AG04449 (cell line): ENCODE measurements around the gene SPON2.

Experiments used
- CTCF ChIA-PET: fragments of 350-600 bp; formaldehyde crosslinking; extraction: SDS; loops from one replicate; lab custom pipeline; 2021; ENCODE audit warnings: antibody characterized with exemption; lab: Yijun Ruan, JAX
- POLR2A ChIA-PET: fragments of 400-600, 350-600 bp; formaldehyde crosslinking; extraction: SDS; loops from one replicate; lab custom pipeline; 2020; ENCODE audit warnings: antibody characterized with exemption, inconsistent platforms; lab: Yijun Ruan, JAX
- DNase-seq: peaks from one replicate; pipeline ENCODE4 v3.0.0-alpha.2; 2010; ENCODE audit warnings: low read depth, low spot score
- H3K4me3 ChIP-seq: 2 replicates; pipeline ENCODE4 v1.5.1; 2011; ENCODE audit warnings: low read depth, mild to moderate bottlenecking, control low read depth, low read length
- TF ChIP-seq, protein P1 (sequence below): IDR thresholded peaks from one replicate; pipeline ENCODE4 v1.5.1; 2011; ENCODE audit warnings: mild to moderate bottlenecking, moderate library complexity, low read length, control low read depth, inconsistent platforms; ENCODE audit not compliant: insufficient read depth; ENCODE audit errors: missing control alignments

Gene SPON2

DNA sequence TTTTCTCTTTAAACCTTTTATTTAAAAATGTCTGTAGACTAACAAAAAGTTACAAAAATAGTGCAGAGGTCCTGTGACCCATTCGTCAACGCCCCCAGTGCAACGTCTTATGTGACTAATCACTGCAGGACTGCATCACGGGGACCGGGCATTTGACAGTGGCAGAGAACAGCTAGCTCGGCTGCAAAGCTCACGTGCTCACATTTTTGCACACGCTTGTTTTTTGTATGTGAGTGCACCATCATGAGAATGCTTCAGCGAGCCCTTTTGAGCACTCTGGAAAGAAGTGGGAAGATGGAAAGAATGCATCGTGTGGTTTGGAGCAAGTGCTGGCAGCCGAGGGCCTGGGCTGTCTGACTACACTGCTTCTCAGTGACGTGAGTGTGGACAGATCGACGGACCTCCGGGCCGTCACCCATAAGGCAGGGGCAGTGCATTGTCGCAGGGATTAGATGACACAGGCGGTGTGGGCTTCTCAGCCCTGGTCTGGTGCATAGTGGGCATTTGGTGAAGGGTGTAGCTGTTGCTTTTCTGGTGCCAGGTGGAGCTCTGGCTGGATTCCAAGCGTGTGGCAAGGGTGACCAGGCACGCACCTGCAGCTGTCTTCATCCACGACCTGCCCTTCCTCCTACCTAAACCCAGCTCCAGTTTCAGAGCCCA is 17.7 kb downstream of the SPON2 start:
- ChIA-PET POLR2A (no interaction called here), CTCF (interaction anchor here (0.9 to 1.6 kb wide), 3 partner anchors 12 to 114 kb away, joined by 3 to 5 read pairs (median 3); no protein-coding TSS in a partner anchor)
- no peak overlapping the region for H3K4me3 ChIP-seq
- TF ChIP-seq, protein P1, sequence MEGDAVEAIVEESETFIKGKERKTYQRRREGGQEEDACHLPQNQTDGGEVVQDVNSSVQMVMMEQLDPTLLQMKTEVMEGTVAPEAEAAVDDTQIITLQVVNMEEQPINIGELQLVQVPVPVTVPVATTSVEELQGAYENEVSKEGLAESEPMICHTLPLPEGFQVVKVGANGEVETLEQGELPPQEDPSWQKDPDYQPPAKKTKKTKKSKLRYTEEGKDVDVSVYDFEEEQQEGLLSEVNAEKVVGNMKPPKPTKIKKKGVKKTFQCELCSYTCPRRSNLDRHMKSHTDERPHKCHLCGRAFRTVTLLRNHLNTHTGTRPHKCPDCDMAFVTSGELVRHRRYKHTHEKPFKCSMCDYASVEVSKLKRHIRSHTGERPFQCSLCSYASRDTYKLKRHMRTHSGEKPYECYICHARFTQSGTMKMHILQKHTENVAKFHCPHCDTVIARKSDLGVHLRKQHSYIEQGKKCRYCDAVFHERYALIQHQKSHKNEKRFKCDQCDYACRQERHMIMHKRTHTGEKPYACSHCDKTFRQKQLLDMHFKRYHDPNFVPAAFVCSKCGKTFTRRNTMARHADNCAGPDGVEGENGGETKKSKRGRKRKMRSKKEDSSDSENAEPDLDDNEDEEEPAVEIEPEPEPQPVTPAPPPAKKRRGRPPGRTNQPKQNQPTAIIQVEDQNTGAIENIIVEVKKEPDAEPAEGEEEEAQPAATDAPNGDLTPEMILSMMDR, result no peak
- DNase-seq, result no peak

DNA sequence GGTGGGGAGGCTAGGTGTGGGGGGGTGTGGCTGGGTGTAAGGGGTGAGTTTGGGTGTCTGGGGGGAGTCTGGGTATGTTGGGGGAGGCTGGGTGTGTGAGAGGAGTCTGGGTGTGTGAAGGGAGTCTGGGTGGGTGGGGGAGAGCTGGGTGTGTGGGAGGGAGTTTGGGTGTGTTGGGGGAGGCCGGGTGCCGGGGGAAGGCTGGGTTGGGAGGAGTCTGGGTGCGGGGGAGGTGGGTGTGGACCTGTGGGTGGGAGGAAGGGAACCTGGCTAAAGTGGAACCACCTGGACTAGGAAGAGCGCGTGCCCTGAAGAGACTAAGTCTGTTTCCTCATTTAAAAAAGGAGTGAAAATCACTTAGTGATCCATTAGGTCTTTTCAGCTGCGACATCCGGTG is 18.3 kb downstream of the SPON2 start:
- no peak overlapping the region for H3K4me3 ChIP-seq
- TF ChIP-seq, protein P1, result no peak
- ChIA-PET POLR2A (no interaction called here), CTCF (interaction anchor here (0.9 to 1.6 kb wide), 2 partner anchors 13 to 114 kb away, joined by 3 to 5 read pairs; no protein-coding TSS in a partner anchor)
- DNase-seq, result no peak

DNA sequence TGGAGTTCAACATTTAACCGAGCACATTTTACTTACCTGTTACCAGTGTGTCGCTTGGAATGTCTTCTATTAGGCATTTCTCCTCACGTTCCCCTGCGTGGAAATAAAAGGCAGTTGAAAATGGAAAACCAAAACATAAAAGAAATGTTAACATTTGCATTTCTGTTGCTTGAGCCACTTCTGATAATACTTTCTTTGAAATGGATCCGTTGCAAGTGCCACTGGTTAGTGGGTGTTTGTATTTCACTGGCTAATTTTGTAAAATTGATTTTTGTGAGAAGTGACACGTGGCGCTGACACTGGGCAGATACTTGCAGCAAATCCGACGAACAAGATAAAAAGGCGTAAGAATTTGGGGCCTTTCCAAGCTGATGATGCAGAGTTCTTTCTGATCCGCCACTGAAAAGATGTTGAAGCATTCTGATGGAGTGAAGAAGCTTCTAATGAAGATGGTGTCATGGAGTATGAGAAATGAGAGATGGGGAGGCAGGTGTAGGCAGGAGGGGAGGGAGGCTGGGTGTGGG is 18.8 kb downstream of the SPON2 start:
- CTCF ChIA-PET, result interaction anchor here (0.9 to 1.6 kb wide), 2 partner anchors 13 to 115 kb away, joined by 3 to 5 read pairs; no protein-coding TSS in a partner anchor

DNA sequence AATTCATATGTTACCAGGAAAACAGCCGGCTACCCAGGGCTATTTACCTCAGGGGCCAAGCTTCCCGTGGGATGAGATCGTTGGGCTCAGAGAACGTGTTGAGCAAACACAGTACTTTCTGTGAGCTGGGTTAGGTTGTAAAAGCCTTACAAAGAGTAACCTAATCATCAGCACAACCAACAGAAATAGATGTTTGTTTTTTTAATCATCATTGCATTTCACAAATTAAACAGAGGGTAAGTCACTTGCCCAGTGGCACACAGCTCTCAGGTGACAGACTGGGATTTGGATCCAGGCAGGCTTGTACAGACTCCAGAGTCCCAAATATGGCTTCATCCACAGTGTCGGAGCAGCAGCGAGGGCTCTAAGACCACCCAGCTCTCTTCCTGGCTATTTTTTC is 20.1 kb downstream of the SPON2 start:
- POLR2A ChIA-PET, result interaction anchor here (1.1 kb wide), 1 partner anchor 109 kb away, joined by 3 read pairs; no protein-coding TSS in a partner anchor
- no peak for DNase-seq
- CTCF ChIA-PET, result interaction anchor here (0.8 to 3.3 kb wide), 4 partner anchors 11 to 61 kb away, joined by 3 to 14 read pairs (median 4); no protein-coding TSS in a partner anchor
- H3K4me3 ChIP-seq, result no peak overlapping the region
- TF ChIP-seq, protein P1, result no peak

More for the DNA sequence above, 18.8 kb downstream of the SPON2 start:
- DNase-seq, result no peak
- POLR2A ChIA-PET, result no interaction called here
- TF ChIP-seq, protein P1, result no peak
- no peak overlapping the region for H3K4me3 ChIP-seq

DNA sequence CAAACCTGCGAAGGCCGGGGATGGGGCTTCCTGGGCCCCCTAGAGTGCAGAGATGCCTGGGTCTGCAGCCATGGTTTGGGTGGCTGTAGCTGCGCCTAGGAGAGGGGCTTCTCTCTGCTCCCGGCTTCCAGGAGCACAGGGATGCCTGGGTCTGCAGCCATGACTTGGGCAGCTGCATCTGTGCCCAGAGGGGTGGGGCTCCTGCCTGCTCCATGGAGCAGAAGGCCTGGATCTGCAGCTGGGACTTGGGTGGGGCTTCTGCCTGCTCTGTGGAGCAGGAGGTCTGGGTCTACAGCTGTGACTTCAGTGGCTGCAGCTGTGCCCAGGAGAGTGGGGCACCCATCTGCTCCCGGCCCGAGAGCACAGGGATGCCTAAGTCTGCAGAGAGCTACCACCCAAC is 20.8 kb downstream of the SPON2 start:
- TF ChIP-seq, protein P1, result no peak
- ChIA-PET CTCF (interaction anchor here (0.8 to 3.3 kb wide), 4 partner anchors 11 to 62 kb away, joined by 3 to 14 read pairs (median 4); no protein-coding TSS in a partner anchor), POLR2A (interaction anchor here (1.1 kb wide), 1 partner anchor 108 kb away, joined by 3 read pairs; no protein-coding TSS in a partner anchor)
- no peak overlapping the region for H3K4me3 ChIP-seq
- no peak for DNase-seq

DNA sequence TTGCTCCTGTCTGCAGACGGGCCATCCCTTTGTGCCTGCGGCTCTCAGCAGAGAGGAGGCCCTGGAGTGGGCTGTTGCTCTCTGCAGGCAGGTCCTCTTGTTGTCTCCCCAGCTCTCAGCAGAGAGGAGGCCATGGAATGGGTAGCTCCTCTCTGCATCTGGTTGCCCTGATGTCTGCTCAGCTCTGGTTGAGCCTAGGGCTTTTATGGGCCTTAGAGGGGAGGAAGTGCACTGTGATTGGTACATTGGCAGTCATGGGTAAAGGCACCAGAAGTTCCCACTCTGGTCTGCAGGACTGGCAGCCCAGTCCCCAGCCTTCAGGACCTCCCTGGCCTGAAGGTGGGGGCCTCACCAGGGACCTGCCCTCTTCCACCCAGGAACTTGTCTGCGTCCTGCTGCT is 21.5 kb downstream of the SPON2 start:
- CTCF ChIA-PET, result interaction anchor here (3.3 kb wide), 1 partner anchor 16 kb away, joined by 14 read pairs; no protein-coding TSS in a partner anchor
- TF ChIP-seq, protein P1, result no peak
- DNase-seq, result no peak
- no peak overlapping the region for H3K4me3 ChIP-seq
- POLR2A ChIA-PET, result no interaction called here
